AG04449 (cell line): Measurements from ENCODE around the gene TMEM272.

Experiments
- CTCF ChIA-PET: fragments of 350-600 bp; formaldehyde crosslinking; extraction: SDS; loops from one replicate; lab custom pipeline; 2021; ENCODE audit warnings: antibody characterized with exemption; lab: Yijun Ruan, JAX
- POLR2A ChIA-PET: fragments of 400-600, 350-600 bp; formaldehyde crosslinking; extraction: SDS; loops from one replicate; lab custom pipeline; 2020; ENCODE audit warnings: antibody characterized with exemption, inconsistent platforms; lab: Yijun Ruan, JAX
- DNase-seq: peaks from one replicate; pipeline ENCODE4 v3.0.0-alpha.2; 2010; ENCODE audit warnings: low read depth, low spot score
- H3K4me3 ChIP-seq: 2 replicates; pipeline ENCODE4 v1.5.1; 2011; ENCODE audit warnings: low read depth, mild to moderate bottlenecking, control low read depth, low read length
- TF ChIP-seq, protein P1 (sequence below): IDR thresholded peaks from one replicate; pipeline ENCODE4 v1.5.1; 2011; ENCODE audit warnings: mild to moderate bottlenecking, moderate library complexity, low read length, control low read depth, inconsistent platforms; ENCODE audit not compliant: insufficient read depth; ENCODE audit errors: missing control alignments

Gene TMEM272

DNA sequence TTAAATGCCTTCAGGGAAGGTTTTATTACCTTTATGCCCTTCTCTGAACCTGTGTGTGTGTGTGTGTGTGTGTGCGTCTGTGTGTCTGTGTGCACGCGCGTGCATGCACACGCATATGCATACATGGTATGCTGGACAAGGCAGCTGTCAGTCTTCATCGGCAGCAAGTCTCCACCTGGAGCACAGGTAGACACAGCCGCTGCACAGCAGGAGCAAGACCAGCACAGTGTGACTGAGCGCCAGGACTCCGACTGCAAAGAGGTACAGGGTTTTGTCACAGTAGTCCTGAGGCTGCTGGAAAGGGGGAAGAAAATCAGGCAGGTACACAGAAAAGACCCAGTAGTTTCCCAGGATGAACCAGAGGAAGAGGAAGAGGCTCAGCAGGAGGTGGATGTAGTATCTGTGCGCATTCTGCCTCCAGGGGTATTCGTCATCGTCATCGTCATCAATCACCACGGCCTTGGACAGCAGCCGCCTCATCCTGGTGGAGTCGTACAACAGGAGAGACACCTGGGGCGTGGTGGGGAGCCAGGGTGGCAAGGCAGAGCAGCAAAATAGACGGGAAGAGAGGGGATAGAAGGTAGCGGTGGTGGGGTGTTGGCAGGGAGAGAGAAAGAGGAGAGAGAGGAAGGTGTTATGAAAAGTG, 28.2 kb downstream of the TMEM272 start:
- ChIA-PET POLR2A (no interaction called here), CTCF (interaction anchor here (1.3 to 8.8 kb wide), 10 partner anchors 10 to 693 kb away, joined by 3 to 115 read pairs (median 18); partner anchors contain the start of gene NEK5)
- no peak overlapping the region for H3K4me3 ChIP-seq
- DNase-seq: no peak
- TF ChIP-seq, protein P1, sequence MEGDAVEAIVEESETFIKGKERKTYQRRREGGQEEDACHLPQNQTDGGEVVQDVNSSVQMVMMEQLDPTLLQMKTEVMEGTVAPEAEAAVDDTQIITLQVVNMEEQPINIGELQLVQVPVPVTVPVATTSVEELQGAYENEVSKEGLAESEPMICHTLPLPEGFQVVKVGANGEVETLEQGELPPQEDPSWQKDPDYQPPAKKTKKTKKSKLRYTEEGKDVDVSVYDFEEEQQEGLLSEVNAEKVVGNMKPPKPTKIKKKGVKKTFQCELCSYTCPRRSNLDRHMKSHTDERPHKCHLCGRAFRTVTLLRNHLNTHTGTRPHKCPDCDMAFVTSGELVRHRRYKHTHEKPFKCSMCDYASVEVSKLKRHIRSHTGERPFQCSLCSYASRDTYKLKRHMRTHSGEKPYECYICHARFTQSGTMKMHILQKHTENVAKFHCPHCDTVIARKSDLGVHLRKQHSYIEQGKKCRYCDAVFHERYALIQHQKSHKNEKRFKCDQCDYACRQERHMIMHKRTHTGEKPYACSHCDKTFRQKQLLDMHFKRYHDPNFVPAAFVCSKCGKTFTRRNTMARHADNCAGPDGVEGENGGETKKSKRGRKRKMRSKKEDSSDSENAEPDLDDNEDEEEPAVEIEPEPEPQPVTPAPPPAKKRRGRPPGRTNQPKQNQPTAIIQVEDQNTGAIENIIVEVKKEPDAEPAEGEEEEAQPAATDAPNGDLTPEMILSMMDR: no peak

DNA sequence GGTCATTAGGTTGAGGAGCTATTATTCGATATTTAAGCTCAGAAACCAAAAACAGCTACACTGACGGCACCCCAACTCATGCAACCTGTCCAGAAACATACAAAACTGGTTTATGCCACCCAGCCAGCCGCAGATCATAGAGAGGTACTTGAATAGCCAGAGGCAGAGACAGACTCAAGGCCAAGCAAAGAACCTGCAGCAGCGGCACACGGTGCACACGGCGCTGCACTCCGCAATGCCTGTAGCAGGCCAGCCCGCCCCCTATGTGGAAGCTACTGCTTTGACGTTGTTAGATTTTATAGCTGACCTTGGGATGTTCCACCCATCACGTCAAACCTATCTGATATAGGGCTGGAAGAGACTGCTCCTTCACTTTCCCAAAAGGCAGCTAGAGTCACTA, 29.1 kb downstream of the TMEM272 start:
- ChIA-PET POLR2A (no interaction called here), CTCF (interaction anchor here (0.6 to 8.8 kb wide), 37 partner anchors 10 to 692 kb away, joined by 3 to 115 read pairs (median 4); partner anchors contain the start of genes NEK5 and VPS36)
- no peak overlapping the region for H3K4me3 ChIP-seq
- TF ChIP-seq, protein P1: no peak
- no peak for DNase-seq

DNA sequence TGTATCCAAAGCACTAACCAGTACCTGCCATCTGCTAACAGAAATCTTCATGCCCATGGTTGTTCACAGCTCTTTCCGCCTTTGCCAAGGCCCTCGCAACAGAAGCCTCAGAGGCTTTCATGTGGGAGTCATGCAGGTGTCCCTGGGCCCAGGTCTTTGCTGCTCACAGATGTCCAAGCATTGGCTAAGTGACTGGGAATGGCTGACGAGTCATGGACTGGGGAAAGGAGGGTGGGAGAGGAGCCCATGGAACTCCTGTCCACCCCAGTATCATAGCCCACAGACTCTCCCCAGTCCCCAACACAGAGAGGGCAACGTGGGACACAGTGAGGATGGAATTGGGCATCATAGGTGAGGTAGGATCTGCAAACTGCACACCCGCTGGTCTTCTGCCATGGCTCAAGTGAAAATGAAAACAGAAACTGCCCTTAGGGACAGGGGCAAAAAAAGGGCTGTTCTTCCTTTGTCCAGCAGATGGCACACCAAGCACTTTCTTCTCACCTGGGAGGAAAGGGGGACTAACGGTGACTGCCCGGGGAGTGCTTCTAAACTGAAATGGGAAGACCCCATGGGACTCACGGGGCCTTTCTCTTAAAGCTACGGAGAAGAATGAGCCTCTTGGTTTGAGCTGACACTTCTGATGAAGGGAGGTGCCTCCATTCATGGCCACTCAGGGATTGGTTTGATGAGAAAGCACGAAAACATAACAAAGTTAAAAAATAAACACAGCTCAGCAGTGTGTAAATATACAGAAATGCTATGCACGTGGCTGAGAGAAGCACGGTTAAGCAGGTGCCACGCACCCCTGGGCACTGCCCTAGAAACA, 29.9 kb downstream of the TMEM272 start:
- H3K4me3 ChIP-seq: peak overlapping the region; percentile 45
- DNase-seq: no peak
- TF ChIP-seq, protein P1: peak; percentile 74

DNA sequence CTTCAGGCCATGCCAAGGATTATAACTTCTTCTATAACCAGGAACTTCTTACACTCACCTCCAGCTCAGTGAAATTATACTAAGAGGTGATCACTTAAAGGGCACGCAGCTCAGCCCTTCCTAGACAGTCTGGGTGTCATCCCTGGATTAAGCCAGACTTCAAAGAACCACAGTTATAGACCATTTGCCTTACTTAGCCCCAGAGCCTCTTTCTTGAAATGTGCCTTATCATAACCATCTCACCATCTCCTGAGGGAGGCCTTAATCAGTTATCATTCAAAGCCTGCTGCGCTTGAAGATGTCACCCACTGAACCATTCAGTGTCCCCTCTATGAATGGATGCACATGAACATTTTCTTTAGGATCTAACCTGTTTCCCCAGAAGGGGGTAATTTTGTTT, 30.9 kb downstream of the TMEM272 start:
- POLR2A ChIA-PET: no interaction called here
- TF ChIP-seq, protein P1: no peak
- CTCF ChIA-PET: interaction anchor here (0.6 to 8.8 kb wide), 17 partner anchors 8 to 689 kb away, joined by 3 to 115 read pairs (median 6); partner anchors contain the start of gene NEK5
- no peak for DNase-seq
- no peak overlapping the region for H3K4me3 ChIP-seq

More for the DNA sequence above, 29.9 kb downstream of the TMEM272 start:
- CTCF ChIA-PET: interaction anchor here (0.6 to 8.8 kb wide), 42 partner anchors 9 to 691 kb away, joined by 3 to 115 read pairs (median 4); partner anchors contain the start of genes NEK5 and VPS36
- POLR2A ChIA-PET: no interaction called here

DNA sequence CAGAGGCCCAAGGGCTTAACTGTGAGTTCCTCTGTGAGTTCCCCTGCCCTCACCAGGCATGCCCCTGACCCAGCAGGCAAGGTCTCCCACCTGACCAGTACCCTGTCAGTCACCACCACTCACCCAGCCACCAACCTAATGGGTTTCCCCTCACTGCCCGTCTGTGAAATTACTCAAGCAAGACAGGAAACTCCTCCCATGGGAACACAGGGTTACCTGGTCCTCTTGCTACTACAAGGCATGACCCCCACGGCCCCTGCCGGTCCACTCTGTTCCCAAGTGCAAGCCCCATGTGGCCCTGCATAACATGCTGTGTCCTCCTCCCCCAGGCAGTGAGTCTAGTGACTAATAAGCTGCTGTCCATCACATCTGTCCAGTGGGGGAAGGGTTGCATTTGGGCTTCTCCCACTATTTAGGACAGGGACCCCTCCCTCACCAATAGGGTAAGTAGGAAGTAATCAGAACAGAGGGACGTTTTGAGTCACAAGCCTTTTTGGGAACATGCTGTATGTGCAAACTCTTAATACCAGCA, 33.0 kb downstream of the TMEM272 start:
- TF ChIP-seq, protein P1: no peak
- DNase-seq: no peak
- ChIA-PET POLR2A (no interaction called here), CTCF (interaction anchor here (1.2 to 8.8 kb wide), 2 partner anchors 14 to 315 kb away, joined by 3 to 115 read pairs; partner anchors contain the start of gene NEK5)
- no peak overlapping the region for H3K4me3 ChIP-seq

DNA sequence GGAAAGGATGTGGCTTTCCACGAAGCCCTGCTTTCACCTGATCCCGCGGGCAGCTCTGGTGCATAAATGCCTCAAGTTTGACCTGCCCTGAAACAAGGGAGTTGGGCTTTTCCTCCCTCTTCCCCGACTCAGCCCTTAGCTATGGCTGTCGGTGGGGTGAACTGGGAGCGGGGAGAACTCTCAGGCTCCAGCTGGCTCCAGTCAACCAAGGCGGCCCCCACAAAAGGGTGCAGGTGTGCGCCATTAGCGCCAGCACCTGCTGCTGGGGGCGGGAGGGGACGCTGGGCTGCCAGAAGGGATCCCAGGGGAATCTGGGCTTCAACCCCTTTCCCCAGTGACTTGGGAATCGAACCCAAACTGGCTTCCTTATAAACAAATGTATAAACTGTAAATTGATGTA, 33.9 kb downstream of the TMEM272 start:
- TF ChIP-seq, protein P1: no peak
- no peak for DNase-seq
- CTCF ChIA-PET: interaction anchor here (0.7 to 8.8 kb wide), 3 partner anchors 9 to 316 kb away, joined by 3 to 115 read pairs (median 4); partner anchors contain the start of gene NEK5
- no peak overlapping the region for H3K4me3 ChIP-seq
- POLR2A ChIA-PET: interaction anchor here (1.7 kb wide), 1 partner anchor 358 kb away, joined by 8 read pairs; the partner anchor contains the start of gene INTS6
